ENCODE data around the gene LRAT. TPM values are rescaled to one million over a fixed set of nuclear protein-coding genes. Genes with fewer than 3 reads are reported as not detected.

The LRAT gene
- total RNA-seq, 1 experiment from 2014 or later, result 37.7 TPM

- POLR2A ChIA-PET, result no interaction called here
- DNase-seq (ENCODE audit: low spot score) (no peak), ATAC-seq (no peak)
- Mint-ChIP-seq H3K27me3 (ENCODE audit: low read depth) (no peaks in the 10 kb centered on the region; the same call in 1 of the 2 replicates), H3K4me1 (peaks cover 33% of the 10 kb centered on the region), H3K27ac (no peak overlapping the region), H3K9me3 (no peaks in the 10 kb centered on the region), H3K4me3 (no peak overlapping the region), H3K36me3 (no peaks in the 10 kb centered on the region)
- TF ChIP-seq ZSCAN18 (CRISPR knock-in tag; IDR thresholded peaks at IDR 0.05), result no peak
- TF ChIP-seq GABPB1 (CRISPR knock-in tag; IDR thresholded peaks at IDR 0.05), result no peak
- TF ChIP-seq SMAD4 (CRISPR knock-in tag; IDR thresholded peaks at IDR 0.05), result no peak
- no peak for TF ChIP-seq ESRRA (CRISPR knock-in tag; IDR thresholded peaks at IDR 0.05; ENCODE audit: borderline replicate concordance)
- CTCF ChIA-PET, result no interaction called here
Measured at GRCh38 chr4:154719087-154719486, 24.7 kb upstream of the LRAT start.

- DNase-seq (ENCODE audit: low spot score) (no peak), ATAC-seq (no peak)
- no peaks in the 10 kb centered on the region; the same call in 1 of the 2 replicates for H3K27me3 Mint-ChIP-seq (ENCODE audit: low read depth)
- TF ChIP-seq CDX4 (CRISPR knock-in tag; IDR thresholded peaks at IDR 0.05; ENCODE audit: borderline replicate concordance), result no peak
- no peak for TF ChIP-seq ARID4B (CRISPR knock-in tag; IDR thresholded peaks at IDR 0.05; ENCODE audit: borderline replicate concordance)
- no peak overlapping the region for H3K4me3 Mint-ChIP-seq
- H3K36me3 Mint-ChIP-seq, result no peaks in the 10 kb centered on the region
- H3K9me3 Mint-ChIP-seq, result no peaks in the 10 kb centered on the region
- CTCF ChIA-PET, result interaction anchor here (1.2 to 1.5 kb wide), 2 partner anchors 59 to 208 kb away, joined by 3 to 4 read pairs; no protein-coding TSS in a partner anchor
- no peak overlapping the region for H3K27ac Mint-ChIP-seq
- peaks cover 36% of the 10 kb centered on the region for H3K4me1 Mint-ChIP-seq
- POLR2A ChIA-PET, result no interaction called here
Measured at GRCh38 chr4:154720123-154720522, 23.7 kb upstream of the LRAT start.

- H3K36me3 Mint-ChIP-seq, result no peaks in the 10 kb centered on the region
- no peaks in the 10 kb centered on the region for H3K9me3 Mint-ChIP-seq
- H3K27ac Mint-ChIP-seq, result no peak overlapping the region
- ATAC-seq, result peak; percentile 85
- H3K27me3 Mint-ChIP-seq (ENCODE audit: low read depth), result no peaks in the 10 kb centered on the region; the same call in 1 of the 2 replicates
- DNase-seq (ENCODE audit: low spot score), result peak; percentile 15
- H3K4me1 Mint-ChIP-seq, result peaks cover 40% of the 10 kb centered on the region
- ChIA-PET POLR2A (no interaction called here), CTCF (interaction anchor here (0.8 to 1.5 kb wide), 3 partner anchors 58 to 208 kb away, joined by 3 to 4 read pairs (median 3); no protein-coding TSS in a partner anchor)
- no peak overlapping the region for H3K4me3 Mint-ChIP-seq
- TF ChIP-seq JUN (CRISPR knock-in tag; IDR thresholded peaks at IDR 0.05) (no peak), ESRRA (CRISPR knock-in tag; IDR thresholded peaks at IDR 0.05; ENCODE audit: borderline replicate concordance) (no peak), NR2C2 (CRISPR knock-in tag; IDR thresholded peaks at IDR 0.05) (no peak), FOXP4 (CRISPR knock-in tag; IDR thresholded peaks at IDR 0.05) (no peak), E2F5 (CRISPR knock-in tag; IDR thresholded peaks at IDR 0.05) (no peak), TCF7 (CRISPR knock-in tag; IDR thresholded peaks at IDR 0.05; ENCODE audit: low read depth) (no peak), SP1 (CRISPR knock-in tag; conservative IDR thresholded peaks at IDR 0.05) (no peak), ZNF671 (CRISPR knock-in tag; IDR thresholded peaks at IDR 0.05) (no peak), GTF2I (CRISPR knock-in tag; conservative IDR thresholded peaks at IDR 0.05) (no peak), GRHL2 (CRISPR knock-in tag; IDR thresholded peaks at IDR 0.05; ENCODE audit: insufficient replicate concordance, severe bottlenecking) (no peak), GABPB1 (CRISPR knock-in tag; IDR thresholded peaks at IDR 0.05) (no peak), ZNF423 (CRISPR knock-in tag; IDR thresholded peaks at IDR 0.05) (no peak), ZMAT4 (CRISPR knock-in tag; IDR thresholded peaks at IDR 0.05) (no peak), HMGXB4 (CRISPR knock-in tag; IDR thresholded peaks at IDR 0.05) (no peak)
Measured at GRCh38 chr4:154720618-154721267, 23.1 kb upstream of the LRAT start.
